B cell (primary cell): ENCODE measurements around the gene FOXO3. TPM values are rescaled to one million over a fixed set of nuclear protein-coding genes. Genes with fewer than 3 reads are reported as not detected.

Experiments used
- ATAC-seq: fragments of 200-7000 bp; cut with Tn5 transposase; one replicate; pipeline ENCODE4 v1.10.0; 2021; ENCODE audit warnings: low read depth, mild to moderate bottlenecking, moderate number of reproducible peaks, moderate library complexity
- CTCF ChIA-PET: fragments of 350-600 bp; sonication (Branson Sonifier 250); formaldehyde crosslinking; loops from one replicate; lab custom pipeline; 2021; ENCODE audit warnings: antibody characterized with exemption, inconsistent platforms; lab: Charles Lee
- POLR2A ChIA-PET: fragments of 350-600 bp; sonication (Branson Sonifier 250); formaldehyde crosslinking; loops from one replicate; lab custom pipeline; 2021; ENCODE audit warnings: antibody characterized with exemption; lab: Charles Lee
- DNase-seq: peaks from one replicate; pipeline ENCODE4 v3.0.0; 2013
- H2AFZ ChIP-seq: 2 replicates; pipeline ENCODE4 v1.6.1; 2012; ENCODE audit warnings: mild to moderate bottlenecking, low read depth, low read length; ENCODE audit not compliant: insufficient read depth, poor library complexity, severe bottlenecking
- H3K27ac ChIP-seq, 2 donors: 1 replicate in 1 of 2; 2 replicates in 1 of 2; pipeline ENCODE4 v1.5.1; 2012 to 2013; ENCODE audit warnings: low read length in 2 of 2, mild to moderate bottlenecking in 2 of 2, moderate library complexity in 1 of 2
- H3K27me3 ChIP-seq, 4 experiments: fragments of 200-600 bp in 1 of 4; sonication (generic) in 1 of 4; replicated peaks in 1 of 4; 1 replicate in 2 of 4; 2 replicates in 2 of 4; pipeline versions ENCODE4 v1.6.1 to v1.7.0; 2013 to 2016; ENCODE audit warnings: low read length in 3 of 4, mild to moderate bottlenecking in 2 of 4, mixed read lengths in 1 of 4, moderate library complexity in 1 of 4; ENCODE audit not compliant: insufficient read depth in 4 of 4, control insufficient read depth in 3 of 4; ENCODE audit errors: control extremely low read depth in 1 of 4
- H3K36me3 ChIP-seq, 2 experiments: replicated peaks in 1 of 2; 1 replicate in 1 of 2; 2 replicates in 1 of 2; pipeline versions ENCODE4 v1.6.1 to v1.7.1; 2013; ENCODE audit warnings: low read length in 1 of 2; ENCODE audit not compliant: insufficient read depth in 2 of 2, control insufficient read depth in 1 of 2; ENCODE audit errors: control extremely low read depth in 1 of 2, extremely low read depth in 1 of 2
- H3K4me1 ChIP-seq, 2 donors: fragments of 200-600 bp in 1 of 2; sonication (generic) in 1 of 2; 1 replicate in 1 of 2; 2 replicates in 1 of 2; pipeline versions ENCODE4 v1.5.1 to v1.6.1; 2013 to 2017; ENCODE audit warnings: low read length in 2 of 2; ENCODE audit not compliant: control insufficient read depth in 2 of 2, insufficient read depth in 2 of 2
- H3K4me2 ChIP-seq: replicated peaks from 2 replicates; pipeline ENCODE3; 2012; ENCODE audit warnings: mild to moderate bottlenecking, low read depth, low read length; ENCODE audit not compliant: poor library complexity, severe bottlenecking
- H3K4me3 ChIP-seq, 5 experiments: fragments of 200-600 bp in 1 of 5; sonication (generic) in 1 of 5; 1 replicate in 3 of 5; 2 replicates in 2 of 5; pipeline versions ENCODE4 v1.5.1 to v1.7.0; 2011 to 2016; ENCODE audit warnings: low read length in 4 of 5, mild to moderate bottlenecking in 4 of 5, low read depth in 2 of 5, control low read depth in 1 of 5, moderate library complexity in 1 of 5; ENCODE audit not compliant: insufficient read depth in 1 of 5; ENCODE audit errors: control extremely low read depth in 1 of 5, extremely low read depth in 1 of 5
- H3K79me2 ChIP-seq: fragments of 200-600 bp; sonication (generic); one replicate; pipeline ENCODE4 v1.6.0; 2016; ENCODE audit warnings: low read length; ENCODE audit not compliant: control insufficient read depth, insufficient read depth
- H3K9ac ChIP-seq: fragments of 200-600 bp; sonication (generic); 2 replicates; pipeline ENCODE4 v1.6.1; 2017; ENCODE audit warnings: mild to moderate bottlenecking, low read length, moderate library complexity
- H3K9me3 ChIP-seq, 3 donors: one replicate each; pipeline versions ENCODE4 v1.6.1 to v1.7.1; 2013; ENCODE audit warnings: low read length in 2 of 3; ENCODE audit not compliant: control insufficient read depth in 2 of 3, insufficient read depth in 1 of 3; ENCODE audit errors: control extremely low read depth in 1 of 3
- H4K20me1 ChIP-seq: 2 replicates; pipeline ENCODE4 v1.6.0; 2012; ENCODE audit warnings: mild to moderate bottlenecking, low read length; ENCODE audit not compliant: insufficient read depth, control insufficient read depth, poor library complexity, severe bottlenecking
- H3K27ac Mint-ChIP-seq: one replicate; pipeline ENCODE4 v1.8.0; 2021; ENCODE audit warnings: mixed read lengths
- H3K27me3 Mint-ChIP-seq: one replicate; pipeline ENCODE4 v1.8.0; 2021; ENCODE audit warnings: mixed read lengths
- H3K4me1 Mint-ChIP-seq: one replicate; pipeline ENCODE4 v1.8.0; 2021; ENCODE audit warnings: mixed read lengths
- H3K4me3 Mint-ChIP-seq: one replicate; pipeline ENCODE4 v1.8.0; 2021; ENCODE audit warnings: mixed read lengths
- H3K9me3 Mint-ChIP-seq: one replicate; pipeline ENCODE4 v1.8.0; 2022; ENCODE audit warnings: mixed read lengths; ENCODE audit not compliant: insufficient read depth
- CTCF ChIP-seq: fragments of 200-600 bp; IDR thresholded peaks from one replicate; pipeline ENCODE4 v1.8.0; 2022; ENCODE audit warnings: antibody characterized with exemption, mild to moderate bottlenecking
- EZH2 ChIP-seq: IDR thresholded peaks from 2 replicates; pipeline ENCODE4 v1.6.1; 2012; ENCODE audit warnings: borderline replicate concordance, low read depth, mild to moderate bottlenecking, moderate library complexity, low read length; ENCODE audit not compliant: insufficient read depth, poor library complexity, severe bottlenecking
- WGBS: methylation state at CpG from one replicate; pipeline ENCODE4 v1.1.5; 2013; ENCODE audit warnings: missing lambda C conversion rate; ENCODE audit not compliant: insufficient coverage; 5-methylcytosine and 5-hydroxymethylcytosine counted together
- intact Hi-C: fragments of 100-400 bp; cut with micrococcal nuclease; formaldehyde crosslinking; loops from one replicate; pipeline ENCODE4 v1.10.0; 2022
- polyA minus RNA-seq: library from RNA; depleted of rRNA, polyadenylated mRNA; stranded (reverse); fragments of >200 nt; gene quantifications from 2 replicates; pipeline ENCODE4 v1.2.3, GENCODE V29; 2012
- polyA plus RNA-seq: library from polyadenylated mRNA; depleted of rRNA; stranded (reverse); fragments of >200 nt; gene quantifications from 2 replicates; pipeline ENCODE4 v1.2.3, GENCODE V29; 2012
- total RNA-seq, 2 donors: library from RNA; stranded (reverse); fragments of 120-200 nt in 1 of 2; gene quantifications; 1 replicate in 1 of 2; 2 replicates in 1 of 2; pipeline versions ENCODE4 v1.2.3 to v1.2.4, GENCODE V29; 2013 to 2022

The FOXO3 gene
- 16.9 and 17.5 TPM in 2 replicates for total RNA-seq
- total RNA-seq (2013): 8.2 TPM
- 6.0 and 6.1 TPM in 2 replicates for polyA plus RNA-seq
- polyA minus RNA-seq: 15.6 and 31.2 TPM in 2 replicates

GRCh38 chr6:108560463-108561308, at the start of gene FOXO3:
Gene FOXO3 (plus strand): TSS chr6:108560917. CDS start chr6:108561209, 292 bp downstream.
- POLR2A ChIA-PET: interaction anchor here (0.8 to 2.9 kb wide), 4 partner anchors 16 to 534 kb away, joined by 3 to 17 read pairs (median 4); partner anchors contain the start of genes ARMC2, CEP57L1 and SESN1
- Histone ChIP-seq H3K27me3 (peaks cover 0 to 4% (median 0%) of the 10 kb centered on the region in 4 experiments), H3K79me2 (no peaks in the 10 kb centered on the region), H3K4me1 (peaks cover 33 to 36% of the 10 kb centered on the region in 2 donors), H3K27ac (peak within 1 kb of the TSS; percentile 56 to 100), H3K9me3 (peaks cover 0 to 9% (median 0%) of the 10 kb centered on the region in 3 donors), H3K9ac (peak within 1 kb of the TSS; percentile 99), H4K20me1 (peaks cover 31% of the 10 kb centered on the region), H3K4me3 (peak within 1 kb of the TSS; percentile 60 to 97 (median 95)), H3K4me2 (peak within 1 kb of the TSS; percentile 99), H3K36me3 (no peaks in the 10 kb centered on the region), H2AFZ (peak within 1 kb of the TSS; percentile 72)
- Mint-ChIP-seq H3K27me3 (no peaks in the 10 kb centered on the region), H3K9me3 (no peaks in the 10 kb centered on the region), H3K4me3 (peak within 1 kb of the TSS; percentile 100), H3K4me1 (peaks cover 41% of the 10 kb centered on the region), H3K27ac (peak within 1 kb of the TSS; percentile 91)
- TF ChIP-seq EZH2 (no peak), CTCF (no peak)
- CTCF ChIA-PET: interaction anchor here (3.9 kb wide), 1 partner anchor 512 kb away, joined by 14 read pairs; no protein-coding TSS in a partner anchor
- DNase-seq: peak; percentile 75
- WGBS: under 1% methylated on average over 100 of the region's 110 CpGs
- intact Hi-C loops: no loop called here
- peak; percentile 1 for ATAC-seq
